Activated CD4-positive, alpha-beta T cell treated with anti-CD3 and anti-CD28 coated beads for 36 hours (primary cell): ENCODE results near the gene PCDHA13. TPM values are rescaled to one million over a fixed set of nuclear protein-coding genes. Genes with fewer than 3 reads are reported as not detected.
"Not testable (repeated sequence)": the region's sequence is repeated elsewhere in the genome, so short reads cannot be mapped to it uniquely, and the experiment has no call there.

Source experiments
- ATAC-seq: fragments of 200-7000 bp; cut with Tn5 transposase; one replicate; pipeline ENCODE4 v1.10.0; 2021; ENCODE audit warnings: mild to moderate bottlenecking, moderate library complexity
- CTCF ChIA-PET: fragments of 350-600 bp; sonication (Branson Sonifier 250); formaldehyde crosslinking; loops from one replicate; lab custom pipeline; 2021; ENCODE audit warnings: antibody characterized with exemption; lab: Charles Lee
- POLR2A ChIA-PET: fragments of 350-600 bp; sonication (Branson Sonifier 250); formaldehyde crosslinking; loops from one replicate; lab custom pipeline; 2021; ENCODE audit warnings: antibody characterized with exemption, inconsistent platforms; lab: Charles Lee
- DNase-seq: peaks from one replicate; pipeline ENCODE4 v3.0.0-alpha.2; 2020
- H3K27ac Mint-ChIP-seq: one replicate; pipeline ENCODE4 v1.8.0; 2021; ENCODE audit warnings: mixed read lengths
- H3K27me3 Mint-ChIP-seq: one replicate; pipeline ENCODE4 v1.8.0; 2021; ENCODE audit warnings: mixed read lengths
- H3K36me3 Mint-ChIP-seq: one replicate; pipeline ENCODE4 v1.8.0; 2021; ENCODE audit warnings: low read depth, mixed read lengths
- H3K4me1 Mint-ChIP-seq: one replicate; pipeline ENCODE4 v1.8.0; 2021; ENCODE audit warnings: mixed read lengths
- H3K4me3 Mint-ChIP-seq: one replicate; pipeline ENCODE4 v1.8.0; 2021; ENCODE audit warnings: mild to moderate bottlenecking, moderate library complexity, mixed read lengths
- H3K9me3 Mint-ChIP-seq: one replicate; pipeline ENCODE4 v1.8.0; 2021; ENCODE audit warnings: low read depth, mixed read lengths
- intact Hi-C, 2 experiments: fragments of 100-400 bp; cut with DNase I in 1 of 2; cut with micrococcal nuclease in 1 of 2; formaldehyde crosslinking; loops; one replicate each; pipeline versions ENCODE4 v1.14.2 to v1.15.1; 2022 to 2024; cut with DNase I, micrococcal nuclease
- total RNA-seq, 2 experiments: library from RNA; stranded (reverse); gene quantifications; one replicate each; pipeline ENCODE4 v1.2.3, GENCODE V29; 2021

The PCDHA13 gene
- total RNA-seq = not detected

GRCh38 chr5:140881889-140882590 is at the start of gene PCDHA13:
PCDHA13 (plus strand) TSS chr5:140882124; CDS start chr5:140882269, 145 bp downstream.
- DNase-seq (no peak), ATAC-seq (no peak)
- peaks cover 32% of the 10 kb centered on the region for H3K27me3 Mint-ChIP-seq
- CTCF ChIA-PET = interaction anchor here (1.0 kb wide), 1 partner anchor 10 kb away, joined by 3 read pairs; no protein-coding TSS in a partner anchor
- intact Hi-C loops = loop anchor here (1.0 to 10.0 kb wide), 4 partner anchors 35 to 159 kb away; partner anchors contain the start of genes PCDHA7 (in 1 of the 2) and PCDHA9 (in 1 of the 2)
- no peak within 1 kb of the TSS for H3K4me3 Mint-ChIP-seq
- POLR2A ChIA-PET = no interaction called here
- H3K27ac Mint-ChIP-seq = no peak within 1 kb of the TSS
- no peaks in the 10 kb centered on the region for H3K4me1 Mint-ChIP-seq
- peaks cover 19% of the 10 kb centered on the region for H3K9me3 Mint-ChIP-seq
- H3K36me3 Mint-ChIP-seq = peaks cover 3% of the 10 kb centered on the region

GRCh38 chr5:140833993-140834392 is 47.9 kb upstream of the PCDHA13 start, which contains the start of gene PCDHA7:
PCDHA7 (plus strand) TSS chr5:140834269; CDS start chr5:140834384, 115 bp downstream.
- H3K36me3 Mint-ChIP-seq = peaks cover 14% of the 10 kb centered on the region
- ATAC-seq (no peak), DNase-seq (no peak)
- no peaks in the 10 kb centered on the region for H3K4me1 Mint-ChIP-seq
- H3K27me3 Mint-ChIP-seq = peaks cover 27% of the 10 kb centered on the region
- intact Hi-C loops = loop anchor here (5.0 to 10.0 kb wide), 5 partner anchors 38 to 401 kb away; partner anchors contain the start of genes PCDHA1 (in 1 of the 2), PCDHA13 (in 1 of the 2) and PCDHA2 (in 1 of the 2)
- peaks cover 7% of the 10 kb centered on the region for H3K9me3 Mint-ChIP-seq
- no peak within 1 kb of the TSS for H3K27ac Mint-ChIP-seq
- ChIA-PET POLR2A (no interaction called here), CTCF (interaction anchor here (0.8 kb wide), 1 partner anchor 91 kb away, joined by 5 read pairs; no protein-coding TSS in a partner anchor)
- H3K4me3 Mint-ChIP-seq = no peak within 1 kb of the TSS

DNA sequence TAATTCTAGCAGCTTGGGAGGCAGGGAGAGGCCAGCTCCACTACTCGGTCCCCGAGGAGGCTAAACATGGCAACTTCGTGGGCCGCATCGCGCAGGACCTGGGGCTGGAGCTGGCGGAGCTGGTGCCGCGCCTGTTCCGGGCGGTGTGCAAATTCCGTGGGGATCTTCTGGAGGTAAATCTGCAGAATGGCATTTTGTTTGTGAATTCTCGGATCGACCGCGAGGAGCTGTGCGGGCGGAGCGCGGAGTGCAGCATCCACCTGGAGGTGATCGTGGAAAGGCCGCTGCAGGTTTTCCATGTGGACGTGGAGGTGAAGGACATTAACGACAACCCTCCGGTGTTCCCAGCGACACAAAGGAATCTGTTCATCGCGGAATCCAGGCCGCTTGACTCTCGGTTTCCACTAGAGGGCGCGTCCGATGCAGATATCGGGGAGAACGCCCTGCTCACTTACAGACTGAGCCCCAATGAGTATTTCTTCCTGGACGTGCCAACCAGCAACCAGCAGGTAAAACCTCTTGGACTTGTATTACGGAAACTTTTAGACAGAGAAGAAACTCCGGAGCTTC is 47.4 kb upstream of the PCDHA13 start:
- ATAC-seq, POLR2A ChIA-PET, DNase-seq, H3K27ac Mint-ChIP-seq, H3K4me3 Mint-ChIP-seq, H3K9me3 Mint-ChIP-seq, H3K4me1 Mint-ChIP-seq: not testable (repeated sequence)
- Mint-ChIP-seq H3K27me3 (peaks cover 27% of the 10 kb centered on the region), H3K36me3 (peaks cover 13% of the 10 kb centered on the region)
- intact Hi-C loops = loop anchor here (5.0 to 10.0 kb wide), 5 partner anchors 38 to 400 kb away; partner anchors contain the start of genes PCDHA1 (in 1 of the 2), PCDHA13 (in 1 of the 2) and PCDHA2 (in 1 of the 2)
- CTCF ChIA-PET = interaction anchor here (0.8 kb wide), 1 partner anchor 92 kb away, joined by 5 read pairs; no protein-coding TSS in a partner anchor

DNA sequence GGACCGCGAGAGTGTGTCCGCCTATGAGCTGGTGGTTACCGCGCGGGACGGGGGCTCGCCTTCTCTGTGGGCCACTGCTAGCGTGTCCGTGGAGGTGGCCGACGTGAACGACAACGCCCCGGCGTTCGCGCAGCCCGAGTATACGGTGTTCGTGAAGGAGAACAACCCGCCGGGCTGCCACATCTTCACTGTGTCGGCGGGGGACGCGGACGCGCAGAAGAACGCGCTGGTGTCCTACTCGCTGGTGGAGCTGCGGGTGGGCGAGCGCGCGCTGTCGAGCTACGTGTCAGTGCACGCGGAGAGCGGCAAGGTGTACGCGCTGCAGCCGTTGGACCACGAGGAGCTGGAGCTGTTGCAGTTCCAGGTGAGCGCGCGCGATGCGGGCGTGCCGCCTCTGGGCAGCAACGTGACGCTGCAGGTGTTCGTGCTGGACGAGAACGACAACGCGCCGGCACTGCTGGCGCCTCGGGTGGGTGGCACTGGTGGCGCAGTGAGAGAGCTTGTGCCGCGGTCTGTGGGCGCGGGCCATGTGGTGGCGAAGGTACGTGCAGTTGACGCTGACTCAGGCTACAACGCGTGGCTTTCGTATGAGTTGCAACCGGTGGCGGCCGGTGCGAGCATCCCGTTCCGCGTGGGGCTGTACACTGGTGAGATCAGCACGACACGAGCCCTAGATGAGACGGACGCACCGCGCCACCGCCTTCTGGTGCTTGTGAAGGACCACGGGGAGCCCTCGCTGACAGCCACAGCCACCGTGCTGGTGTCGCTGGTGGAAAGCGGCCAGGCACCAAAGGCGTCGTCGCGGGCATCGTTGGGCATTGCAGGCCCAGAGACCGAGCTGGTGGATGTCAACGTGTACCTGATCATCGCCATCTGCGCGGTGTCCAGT is 46.1 kb upstream of the PCDHA13 start:
- intact Hi-C loops = loop anchor here (10.0 kb wide), 2 partner anchors 49 to 399 kb away; partner anchors contain the start of gene PCDHA13 (in 1 of the 2)

GRCh38 chr5:140840978-140841962 is 40.7 kb upstream of the PCDHA13 start, which contains the start of gene PCDHA8:
PCDHA8 (plus strand) TSS chr5:140841187; CDS start chr5:140841322, 135 bp downstream.
- ChIA-PET CTCF (interaction anchor here (0.6 to 1.9 kb wide), 9 partner anchors 10 to 236 kb away, joined by 3 to 9 read pairs (median 3); partner anchors contain the start of genes PCDHA10, PCDHA6 and PCDHAC1), POLR2A (interaction anchor here (0.6 kb wide), 1 partner anchor 12 kb away, joined by 3 read pairs; no protein-coding TSS in a partner anchor)
- no peak within 1 kb of the TSS for H3K4me3 Mint-ChIP-seq
- no peaks in the 10 kb centered on the region for H3K4me1 Mint-ChIP-seq
- DNase-seq (peak; percentile 49), ATAC-seq (no peak)
- peaks cover 22% of the 10 kb centered on the region for H3K27me3 Mint-ChIP-seq
- H3K36me3 Mint-ChIP-seq = peaks cover 8% of the 10 kb centered on the region
- intact Hi-C loops = loop anchor here in 1 of 2 experiments (5.0 to 10.0 kb wide), 3 partner anchors 39 to 524 kb away; partner anchors contain the start of genes PCDHA3 and PCDHGA5
- peaks cover 9% of the 10 kb centered on the region for H3K9me3 Mint-ChIP-seq
- H3K27ac Mint-ChIP-seq = no peak within 1 kb of the TSS

More for the DNA sequence above, 46.1 kb upstream of the PCDHA13 start:
- DNase-seq (no peak), ATAC-seq (no peak)
- POLR2A ChIA-PET = no interaction called here
- peaks cover 34% of the 10 kb centered on the region for H3K27me3 Mint-ChIP-seq
- H3K9me3 Mint-ChIP-seq = peaks cover 12% of the 10 kb centered on the region
- CTCF ChIA-PET = interaction anchor here (0.6 to 1.3 kb wide), 2 partner anchors 48 to 91 kb away, joined by 3 to 4 read pairs; no protein-coding TSS in a partner anchor
- no peaks in the 10 kb centered on the region for H3K4me1 Mint-ChIP-seq
- H3K36me3 Mint-ChIP-seq = peaks cover 12% of the 10 kb centered on the region
- H3K4me3 Mint-ChIP-seq = no peak overlapping the region
- no peak overlapping the region for H3K27ac Mint-ChIP-seq

DNA sequence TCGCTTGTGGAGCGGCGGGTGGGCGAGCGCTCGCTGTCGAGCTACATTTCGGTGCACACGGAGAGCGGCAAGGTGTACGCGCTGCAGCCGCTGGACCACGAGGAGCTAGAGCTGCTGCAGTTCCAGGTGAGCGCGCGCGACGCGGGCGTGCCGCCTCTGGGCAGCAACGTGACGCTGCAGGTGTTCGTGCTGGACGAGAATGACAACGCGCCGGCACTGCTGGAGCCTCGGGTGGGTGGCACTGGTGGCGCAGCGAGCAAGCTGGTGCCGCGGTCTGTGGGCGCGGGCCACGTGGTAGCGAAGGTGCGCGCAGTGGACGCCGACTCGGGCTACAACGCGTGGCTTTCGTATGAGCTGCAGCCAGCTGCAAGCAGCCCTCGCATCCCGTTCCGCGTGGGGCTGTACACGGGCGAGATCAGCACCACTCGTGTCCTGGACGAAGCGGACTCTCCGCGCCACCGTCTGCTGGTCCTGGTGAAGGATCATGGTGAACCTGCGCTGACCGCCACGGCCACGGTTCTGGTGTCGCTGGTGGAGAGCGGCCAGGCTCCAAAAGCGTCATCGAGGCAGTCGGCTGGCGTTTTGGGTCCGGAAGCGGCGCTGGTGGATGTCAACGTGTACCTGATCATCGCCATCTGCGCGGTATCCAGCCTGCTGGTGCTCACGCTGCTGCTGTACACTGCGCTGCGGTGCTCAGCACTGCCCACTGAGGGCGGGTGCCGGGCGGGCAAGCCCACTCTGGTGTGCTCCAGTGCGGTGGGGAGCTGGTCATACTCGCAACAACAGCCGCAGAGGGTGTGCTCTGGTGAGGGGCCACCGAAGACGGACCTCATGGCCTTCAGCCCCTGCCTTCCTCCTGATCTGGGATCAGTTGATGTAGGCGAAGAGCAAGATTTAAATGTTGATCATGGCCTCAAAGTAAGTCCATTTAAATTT is 38.9 kb upstream of the PCDHA13 start:
- Mint-ChIP-seq H3K27me3 (peaks cover 33% of the 10 kb centered on the region), H3K4me1 (no peaks in the 10 kb centered on the region), H3K9me3 (peaks cover 19% of the 10 kb centered on the region), H3K27ac (no peak overlapping the region), H3K4me3 (no peak overlapping the region), H3K36me3 (peaks cover 12% of the 10 kb centered on the region)
- ChIA-PET CTCF (no interaction called here), POLR2A (no interaction called here)
- ATAC-seq (no peak), DNase-seq (no peak)
- intact Hi-C loops = loop anchor here in 1 of 2 experiments (5.0 to 10.0 kb wide), 3 partner anchors 41 to 522 kb away; partner anchors contain the start of genes PCDHA3 and PCDHGA5

GRCh38 chr5:140848139-140849102 is 33.5 kb upstream of the PCDHA13 start, which contains the start of gene PCDHA9:
PCDHA9 (plus strand) TSS chr5:140848382; CDS start chr5:140848496, 114 bp downstream.
- DNase-seq, CTCF ChIA-PET, H3K4me3 Mint-ChIP-seq, POLR2A ChIA-PET, H3K36me3 Mint-ChIP-seq, ATAC-seq, H3K27ac Mint-ChIP-seq, H3K4me1 Mint-ChIP-seq: not testable (repeated sequence)
- Mint-ChIP-seq H3K27me3 (peaks cover 24% of the 10 kb centered on the region), H3K9me3 (peaks cover 14% of the 10 kb centered on the region)
- intact Hi-C loops = loop anchor here in 1 of 2 experiments (5.0 to 10.0 kb wide), 2 partner anchors 34 to 516 kb away; partner anchors contain the start of genes PCDHA13 and PCDHGA5
